C4-2B (cell line): ENCODE results near the gene CABP7.

ENCODE experiments used
- CTCF ChIP-seq: fragments of 450-650 bp; conservative IDR thresholded peaks from 2 replicates; pipeline ENCODE4 v1.5.1; 2017; ENCODE audit warnings: mild to moderate bottlenecking
- ZFX ChIP-seq: fragments of 450-650 bp; IDR thresholded peaks from 2 replicates; pipeline ENCODE4 v1.6.1; 2017

- no peak for TF ChIP-seq CTCF
- TF ChIP-seq ZFX: no peak
Measured at GRCh38 chr22:29710193-29710592, 9.6 kb upstream of the CABP7 start.
